K562 (cell line): ENCODE results near the gene TBPL2. TPM values are rescaled to one million over a fixed set of nuclear protein-coding genes. Genes with fewer than 3 reads are reported as not detected.

Source experiments
- ATF1 ChIP-seq, 2 experiments: fragments of 450-650 bp in 1 of 2; IDR thresholded peaks; 2 replicates each; pipeline ENCODE4 v1.6.1; 2016; ENCODE audit warnings: missing compliant biosample characterization in 1 of 2, missing genetic modification characterization in 1 of 2
- ATF4 ChIP-seq: fragments of 450-650 bp; formaldehyde crosslinking; IDR thresholded peaks from 2 replicates; pipeline ENCODE4 v1.4.0; 2022; ENCODE audit warnings: mild to moderate bottlenecking, moderate library complexity
- CBFA2T2 ChIP-seq: fragments of 450-650 bp; conservative IDR thresholded peaks from 2 replicates; pipeline ENCODE4 v1.6.1; 2017; ENCODE audit warnings: mild to moderate bottlenecking
- CHD1 ChIP-seq: fragments of 200-600 bp; sonication (generic); IDR thresholded peaks from one replicate; pipeline ENCODE4 v1.6.1; 2012; ENCODE audit warnings: mild to moderate bottlenecking, moderate library complexity, low read length, inconsistent platforms
- HSF4 ChIP-seq: fragments of 250-450 bp; sonication (Bioruptor Pico); IDR thresholded peaks from 2 replicates; pipeline ENCODE4 v2.1.2; 2022; ENCODE audit warnings: mild to moderate bottlenecking, moderate library complexity, borderline replicate concordance
- POLR2H ChIP-seq: IDR thresholded peaks from 2 replicates; pipeline ENCODE4 v1.6.1; 2016; ENCODE audit warnings: missing genetic modification characterization, low read depth, mild to moderate bottlenecking, control low read depth, missing compliant biosample characterization, moderate library complexity
- TAF1 ChIP-seq: IDR thresholded peaks from 2 replicates; pipeline ENCODE4 v1.6.1; 2011; ENCODE audit warnings: mild to moderate bottlenecking, low read length, moderate library complexity; ENCODE audit not compliant: insufficient read depth, control insufficient read depth, severe bottlenecking; ENCODE audit errors: extremely low read depth
- TAL1 ChIP-seq: fragments of 450-650 bp; IDR thresholded peaks from 2 replicates; pipeline ENCODE4 v1.6.1; 2016; ENCODE audit warnings: mild to moderate bottlenecking
- TCF7L2 ChIP-seq: fragments of 150-350 bp; IDR thresholded peaks from 2 replicates; pipeline ENCODE4 v1.6.1; 2016; ENCODE audit warnings: low read depth, mild to moderate bottlenecking, low read length, moderate library complexity
- TFE3 ChIP-seq: fragments of 450-650 bp; formaldehyde crosslinking; IDR thresholded peaks from 2 replicates; pipeline ENCODE4 v1.4.0; 2020; ENCODE audit warnings: mild to moderate bottlenecking, mixed read lengths
- TGIF2 ChIP-seq: sonication (generic); formaldehyde crosslinking; IDR thresholded peaks from 2 replicates; pipeline ENCODE4 v1.8.1; 2022; ENCODE audit warnings: mild to moderate bottlenecking, missing genetic modification reagents, moderate library complexity
- U2AF1 ChIP-seq: fragments of 200-400 bp; formaldehyde crosslinking; optimal IDR thresholded peaks from 2 replicates; pipeline ENCODE3; 2017; ENCODE audit warnings: mild to moderate bottlenecking, low read depth, low read length, moderate library complexity
- ZBTB17 ChIP-seq: fragments of 450-650 bp; formaldehyde crosslinking; IDR thresholded peaks from 2 replicates; pipeline ENCODE4 v1.4.0; 2020; ENCODE audit warnings: mild to moderate bottlenecking
- ZBTB2 ChIP-seq: fragments of 450-650 bp; IDR thresholded peaks from 2 replicates; pipeline ENCODE4 v1.6.1; 2016; ENCODE audit warnings: antibody characterized with exemption
- ZNF407 ChIP-seq: fragments of 450-650 bp; IDR thresholded peaks from 2 replicates; pipeline ENCODE4 v1.6.1; 2016; ENCODE audit warnings: low read depth
- ZNF57 ChIP-seq: fragments of 450-650 bp; formaldehyde crosslinking; IDR thresholded peaks from 2 replicates; pipeline ENCODE4 v1.4.0; 2020; ENCODE audit warnings: mild to moderate bottlenecking, moderate library complexity
- polyA plus RNA-seq, 8 experiments: library from polyadenylated mRNA; depleted of rRNA in 4 of 8; stranded (reverse) in 5 of 8; unstranded in 3 of 8; fragments of >200 nt; fragmentation: Nextera tagmentation in 2 of 8; fragmentation: Illumina TruSeq in 1 of 8; extraction: Ambion mirVana in 2 of 8; extraction: Trizol in 1 of 8; gene quantifications; 2 replicates each; pipeline versions ENCODE4 v1.2.1 to v1.2.3, GENCODE V29; 2011 to 2014; ENCODE audit warnings: inconsistent platforms in 1 of 8, missing spikeins in 1 of 8
- total RNA-seq, 7 experiments: library from RNA; depleted of rRNA in 6 of 7; stranded (reverse); fragments of >200 nt in 6 of 7; fragmentation: Illumina TruSeq in 2 of 7; extraction: Trizol in 2 of 7; gene quantifications; 2 replicates each; pipeline versions ENCODE4 v1.2.1 to v1.2.3, GENCODE V29; 2011 to 2021; ENCODE audit warnings: low replicate concordance in 1 of 7

The TBPL2 gene
- total and polyA plus RNA-seq, 9 of the 15 experiments (the other 6 are each of a cell fraction or from before 2014, with no cell fraction given), result not detected

- TF ChIP-seq HSF4, result no peak; the same call in 1 of the 2 replicates
- TF ChIP-seq TFE3 (CRISPR knock-in tag), result no peak
- no peak for TF ChIP-seq ZNF407
- peak; percentile 37 for TF ChIP-seq TAF1
- peak; percentile 95 for TF ChIP-seq CBFA2T2
- TF ChIP-seq ZBTB17 (CRISPR knock-in tag), result no peak
- no peak for TF ChIP-seq TCF7L2
- no peak for TF ChIP-seq TGIF2
- TF ChIP-seq TAL1, result peak; percentile 95
- no peak for TF ChIP-seq U2AF1
- TF ChIP-seq POLR2H (tag), result no peak
- peak; percentile 36; the same call in 1 of the 2 replicates for TF ChIP-seq ZBTB2
- TF ChIP-seq ATF1 (CRISPR knock-in tag; IDR thresholded peaks at IDR 0.05), result no peak
- TF ChIP-seq ATF1 (tag; IDR thresholded peaks at IDR 0.05), result peak; percentile 62
- TF ChIP-seq CHD1, result no peak
- TF ChIP-seq ZNF57 (CRISPR knock-in tag), result no peak
- peak; percentile 41; the same call in 1 of the 2 replicates for TF ChIP-seq ATF4 (CRISPR knock-in tag)
These were observed 56.8 kb downstream of the TBPL2 start (continued) for GRCh38 chr14:55383541-55384140.
